ENCODE data around the gene PAX6.

GRCh38 chr11:31798554-31799434 is 12.3 kb downstream of the PAX6 start:
- no peak for TF ChIP-seq POLR2A (IDR thresholded peaks at IDR 0.05)
- TF ChIP-seq, protein P1, sequence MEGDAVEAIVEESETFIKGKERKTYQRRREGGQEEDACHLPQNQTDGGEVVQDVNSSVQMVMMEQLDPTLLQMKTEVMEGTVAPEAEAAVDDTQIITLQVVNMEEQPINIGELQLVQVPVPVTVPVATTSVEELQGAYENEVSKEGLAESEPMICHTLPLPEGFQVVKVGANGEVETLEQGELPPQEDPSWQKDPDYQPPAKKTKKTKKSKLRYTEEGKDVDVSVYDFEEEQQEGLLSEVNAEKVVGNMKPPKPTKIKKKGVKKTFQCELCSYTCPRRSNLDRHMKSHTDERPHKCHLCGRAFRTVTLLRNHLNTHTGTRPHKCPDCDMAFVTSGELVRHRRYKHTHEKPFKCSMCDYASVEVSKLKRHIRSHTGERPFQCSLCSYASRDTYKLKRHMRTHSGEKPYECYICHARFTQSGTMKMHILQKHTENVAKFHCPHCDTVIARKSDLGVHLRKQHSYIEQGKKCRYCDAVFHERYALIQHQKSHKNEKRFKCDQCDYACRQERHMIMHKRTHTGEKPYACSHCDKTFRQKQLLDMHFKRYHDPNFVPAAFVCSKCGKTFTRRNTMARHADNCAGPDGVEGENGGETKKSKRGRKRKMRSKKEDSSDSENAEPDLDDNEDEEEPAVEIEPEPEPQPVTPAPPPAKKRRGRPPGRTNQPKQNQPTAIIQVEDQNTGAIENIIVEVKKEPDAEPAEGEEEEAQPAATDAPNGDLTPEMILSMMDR (IDR thresholded peaks at IDR 0.05), result no peak
- no peak for TF ChIP-seq POLR2AphosphoS5 (IDR thresholded peaks at IDR 0.05)
